Upper lobe of left lung (tissue), 4 donors: ENCODE measurements around the gene KCNIP1.

Source experiments
- POLR2AphosphoS5 ChIP-seq, 2 donors: sonication (generic); formaldehyde crosslinking; IDR thresholded peaks; one replicate each; pipeline ENCODE4 v1.5.1; 2017; ENCODE audit warnings: antibody characterized with exemption in 2 of 2
- TF ChIP-seq, protein P1 (sequence below), 6 experiments: fragments of 450-650 bp in 4 of 6; fragments of 200-600 bp in 2 of 6; sonication (generic) in 2 of 6; IDR thresholded peaks; one replicate each; pipeline ENCODE4 v1.5.1; 2016 to 2019; ENCODE audit warnings: antibody characterized with exemption in 6 of 6

DNA sequence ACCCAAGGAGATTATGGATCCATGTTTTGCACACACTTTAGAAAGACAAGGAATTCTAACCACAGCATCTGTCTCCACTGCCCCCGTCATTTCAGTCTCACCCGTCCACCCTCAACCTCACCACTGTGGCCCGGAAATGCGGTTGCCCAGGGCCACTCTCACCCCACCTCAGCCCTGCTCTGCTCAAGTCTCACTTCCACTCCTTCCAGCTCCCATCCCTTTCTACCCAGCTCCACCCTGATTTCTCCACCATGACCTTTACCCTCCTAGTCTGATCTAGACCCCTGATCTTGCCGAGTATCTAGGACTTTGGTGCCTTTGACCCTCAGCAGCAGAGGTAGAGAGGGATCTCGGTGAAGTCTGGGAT, 7.2 kb upstream of the KCNIP1 start:
- TF ChIP-seq, protein P1, sequence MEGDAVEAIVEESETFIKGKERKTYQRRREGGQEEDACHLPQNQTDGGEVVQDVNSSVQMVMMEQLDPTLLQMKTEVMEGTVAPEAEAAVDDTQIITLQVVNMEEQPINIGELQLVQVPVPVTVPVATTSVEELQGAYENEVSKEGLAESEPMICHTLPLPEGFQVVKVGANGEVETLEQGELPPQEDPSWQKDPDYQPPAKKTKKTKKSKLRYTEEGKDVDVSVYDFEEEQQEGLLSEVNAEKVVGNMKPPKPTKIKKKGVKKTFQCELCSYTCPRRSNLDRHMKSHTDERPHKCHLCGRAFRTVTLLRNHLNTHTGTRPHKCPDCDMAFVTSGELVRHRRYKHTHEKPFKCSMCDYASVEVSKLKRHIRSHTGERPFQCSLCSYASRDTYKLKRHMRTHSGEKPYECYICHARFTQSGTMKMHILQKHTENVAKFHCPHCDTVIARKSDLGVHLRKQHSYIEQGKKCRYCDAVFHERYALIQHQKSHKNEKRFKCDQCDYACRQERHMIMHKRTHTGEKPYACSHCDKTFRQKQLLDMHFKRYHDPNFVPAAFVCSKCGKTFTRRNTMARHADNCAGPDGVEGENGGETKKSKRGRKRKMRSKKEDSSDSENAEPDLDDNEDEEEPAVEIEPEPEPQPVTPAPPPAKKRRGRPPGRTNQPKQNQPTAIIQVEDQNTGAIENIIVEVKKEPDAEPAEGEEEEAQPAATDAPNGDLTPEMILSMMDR (IDR thresholded peaks at IDR 0.05), result no peak
- TF ChIP-seq POLR2AphosphoS5 (IDR thresholded peaks at IDR 0.05), result no peak
